CD1c-positive myeloid dendritic cell (primary cell): ENCODE results near the gene SANBR.

Experiments
- DNase-seq: peaks from one replicate; pipeline ENCODE4 v3.0.0-alpha.2; 2016; ENCODE audit errors: extremely low spot score

The SANBR gene

DNA sequence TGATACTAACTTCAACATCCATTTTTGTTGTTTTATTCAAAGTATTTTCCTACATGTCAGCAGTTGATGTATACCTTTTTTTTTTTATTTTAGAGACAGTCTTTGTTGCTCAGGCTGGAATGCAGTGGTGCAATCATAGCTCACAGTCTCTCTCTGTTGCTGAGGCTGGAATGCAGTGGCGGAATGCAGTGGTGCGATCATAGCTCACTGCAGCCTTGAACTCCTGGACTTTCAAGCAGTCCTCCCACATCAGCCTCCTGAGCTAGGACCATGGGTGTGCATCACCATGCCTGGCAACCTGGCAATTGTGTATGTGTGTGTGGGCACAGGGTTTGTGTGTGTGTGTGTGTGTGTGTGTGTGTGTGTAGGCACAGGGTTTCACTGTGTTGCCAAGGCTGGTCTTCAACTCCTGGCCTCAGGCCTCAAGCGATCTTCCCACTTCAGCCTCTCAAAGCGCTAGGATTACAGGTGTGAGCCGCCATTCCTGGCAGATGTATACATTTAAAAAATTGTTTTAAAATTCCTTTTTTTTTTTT is 24.8 kb downstream of the SANBR start:
- DNase-seq = no peak

DNA sequence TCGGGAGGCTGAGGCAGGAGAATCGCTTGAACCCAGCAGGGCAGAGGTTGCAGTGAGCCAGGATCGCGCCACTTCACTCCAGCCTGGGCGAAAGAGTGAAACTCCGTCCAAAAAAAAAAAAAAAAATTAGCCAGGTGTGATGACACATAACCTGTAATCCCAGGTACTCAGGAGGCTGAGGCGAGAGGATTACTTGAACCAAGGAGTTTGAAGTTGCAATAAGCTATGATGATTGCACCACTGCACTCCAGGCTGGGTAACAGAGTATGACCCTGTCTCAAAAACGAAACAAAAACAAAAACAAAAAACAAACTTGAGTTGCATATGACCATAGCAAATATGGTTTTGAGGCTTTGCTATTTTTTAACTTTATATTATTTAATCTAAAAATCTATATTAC is 25.8 kb downstream of the SANBR start:
- DNase-seq = no peak

DNA sequence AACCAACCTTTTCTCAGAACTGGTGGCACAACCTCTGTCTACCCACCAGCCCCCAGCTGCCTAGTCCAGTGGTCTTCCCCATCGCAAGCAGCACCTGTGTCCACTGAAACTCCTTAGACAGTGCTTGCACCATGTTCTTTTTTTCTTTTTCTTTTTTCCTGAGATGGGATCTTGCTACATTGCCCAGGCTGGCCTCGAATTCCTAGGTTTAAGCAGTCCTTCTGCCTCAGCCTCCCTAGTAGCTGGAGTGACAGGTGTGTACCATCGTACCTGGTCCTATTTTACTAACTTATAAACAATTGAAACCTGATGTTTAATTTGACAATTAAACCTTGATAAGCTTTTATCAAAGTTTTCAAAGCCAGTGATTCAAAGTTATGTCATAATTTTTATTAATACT is 30.8 kb downstream of the SANBR start:
- no peak for DNase-seq

DNA sequence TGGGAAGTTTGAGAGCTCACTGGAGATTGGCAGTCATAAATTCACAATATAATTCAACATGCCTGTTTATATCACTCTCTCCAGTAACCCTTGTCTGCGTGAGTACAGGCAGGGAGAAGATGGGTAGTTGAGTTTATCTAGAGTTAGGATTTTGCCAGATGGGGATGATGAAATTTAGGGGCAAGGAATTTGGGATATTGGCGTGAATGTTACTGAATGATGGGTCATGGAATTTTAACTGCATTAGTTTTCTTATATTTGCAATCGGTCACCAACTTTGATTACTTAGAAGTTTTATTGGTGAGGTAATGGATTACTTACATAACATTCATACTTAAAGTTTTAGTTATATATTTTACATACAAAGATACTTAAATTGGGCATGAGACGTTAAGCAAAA is 35.1 kb downstream of the SANBR start:
- DNase-seq = no peak

DNA sequence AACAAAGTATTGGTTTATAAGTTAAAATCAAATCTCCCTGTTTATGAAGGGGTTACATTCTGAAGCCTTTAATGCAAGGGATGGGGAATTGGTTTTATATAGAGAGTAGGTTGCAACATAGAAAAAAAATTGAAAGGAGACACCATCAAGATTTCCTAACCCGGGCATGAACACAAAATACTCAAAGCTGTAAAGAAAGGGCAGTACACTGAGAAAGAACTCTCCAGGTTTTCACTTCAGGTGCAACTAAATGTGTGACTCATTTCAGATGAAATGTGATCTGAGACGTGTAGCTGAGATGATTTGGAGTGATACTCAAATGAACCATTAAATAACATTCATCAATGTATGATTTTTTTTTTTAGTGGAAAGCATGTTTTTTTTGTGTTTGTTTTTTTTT is 43.6 kb downstream of the SANBR start:
- no peak for DNase-seq

DNA sequence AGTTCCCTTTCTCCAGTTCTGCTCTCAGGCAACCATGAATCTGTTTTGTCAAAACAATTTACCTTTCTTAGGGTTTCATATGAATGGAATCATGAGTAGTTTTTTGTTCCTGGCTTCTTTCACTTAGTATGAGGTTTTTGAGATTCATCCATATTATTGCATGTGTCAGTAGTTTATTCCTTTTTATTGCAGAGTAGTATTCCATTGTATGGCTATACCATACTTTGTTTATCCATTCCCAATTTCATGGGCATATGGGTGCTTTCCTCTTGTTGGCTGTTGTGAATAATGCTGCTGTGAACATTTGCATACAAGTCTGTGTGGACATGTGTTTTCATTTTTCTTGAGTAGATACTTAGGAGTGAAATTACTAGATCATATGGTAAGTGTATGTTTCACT is 46.0 kb downstream of the SANBR start:
- DNase-seq = no peak

DNA sequence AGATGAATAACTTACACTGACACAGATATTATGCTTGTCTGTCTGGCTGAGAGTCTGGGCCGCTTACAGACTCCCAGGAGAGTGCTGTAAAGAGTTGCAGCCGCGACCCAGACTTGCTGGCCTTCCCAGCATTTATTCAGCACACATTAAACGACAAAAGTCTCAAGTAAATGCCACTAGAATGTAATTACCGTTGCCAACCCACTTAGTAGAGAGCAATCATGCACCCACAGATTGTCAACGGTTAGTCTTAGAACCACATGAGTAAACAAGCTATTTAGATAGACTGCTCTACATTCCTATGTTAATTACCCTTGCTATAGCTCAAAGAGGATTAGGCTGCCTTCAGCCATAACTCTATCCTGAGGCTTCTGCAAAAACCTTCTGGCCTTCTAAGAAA is 48.5 kb downstream of the SANBR start:
- no peak for DNase-seq
